Measurements from ENCODE around the gene ACTN1. TPM values are rescaled to one million over a fixed set of nuclear protein-coding genes. Genes with fewer than 3 reads are reported as not detected.
A peak's percentile ranks its signal among the peaks of the same experiment; 100 is the strongest.

ACTN1 gene
- total RNA-seq (2021; ENCODE audit: unreplicated experiment) (212 TPM), Bru-seq, nascent RNA (percentile 89 among the genes with signal in this experiment), BruChase-seq, experiment 1, labeled RNA remaining after a 2-hour chase (percentile 80 among the genes with signal in this experiment), BruChase-seq, experiment 2, labeled RNA remaining after a 6-hour chase (percentile 86 among the genes with signal in this experiment)
- 336 TPM for polyA plus RNA-seq (2012; ENCODE audit: insufficient read length)
- long read RNA-seq, full-length matches to known transcripts: 385 of 598 reads
- long read RNA-seq, partial matches to known transcripts: 83 of 598 reads
- long read RNA-seq, other reads (novel, unspliced or antisense): 130 of 598 reads

DNA sequence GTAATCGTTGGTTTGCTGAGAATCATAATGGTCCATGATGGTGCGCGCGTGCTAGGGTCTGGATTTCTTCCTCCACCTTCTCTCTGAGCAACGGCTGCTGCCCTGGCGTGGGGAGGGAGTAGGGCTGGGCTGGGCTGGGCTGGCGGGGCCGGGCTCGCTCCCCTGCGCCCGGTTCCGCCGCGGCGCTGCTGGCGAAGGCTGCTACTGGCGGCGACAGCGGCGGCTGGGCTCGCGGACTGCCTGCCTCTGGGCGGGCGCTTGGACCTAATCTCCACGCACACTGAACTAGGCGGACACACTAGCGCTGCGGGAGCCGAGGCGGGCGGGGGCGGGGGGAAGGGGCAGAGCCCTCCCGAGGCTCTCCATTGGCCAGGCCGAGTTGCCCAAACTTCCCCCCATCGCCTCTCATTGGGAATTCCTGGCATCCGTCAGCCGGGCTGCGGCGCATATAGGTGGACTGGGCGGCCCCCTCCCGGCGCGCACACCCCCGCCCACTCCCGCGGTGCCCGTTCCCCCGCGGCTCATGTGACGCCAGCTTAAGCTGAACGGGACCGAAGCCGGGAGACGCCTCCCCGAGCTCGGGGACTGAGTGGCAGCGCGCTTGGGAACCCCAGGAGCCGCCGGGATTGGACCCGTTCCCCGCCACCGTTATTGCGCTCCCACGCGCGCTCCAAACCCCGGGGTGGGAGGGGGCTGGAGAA lies at the start of gene ACTN1:
Gene ACTN1 (minus strand): TSS at position 282 of the 701 bp plus-strand sequence. CDS start 246 bp downstream, at position 36.
- no peak for TF ChIP-seq REST (IDR thresholded peaks at IDR 0.05; ENCODE audit: insufficient read depth in 1 of 2, low read depth in 2 of 2, low read length in 1 of 2)
- peak; percentile 60 for TF ChIP-seq POLR2AphosphoS5 (IDR thresholded peaks at IDR 0.05; ENCODE audit: low read depth, low read length)
- TF ChIP-seq SIN3A (IDR thresholded peaks at IDR 0.05; ENCODE audit: borderline replicate concordance, insufficient read depth, low read depth, low read length): 0 out of 2 replicates have a peak, but pooled peaks have one; percentile 79
- TF ChIP-seq, protein P1, sequence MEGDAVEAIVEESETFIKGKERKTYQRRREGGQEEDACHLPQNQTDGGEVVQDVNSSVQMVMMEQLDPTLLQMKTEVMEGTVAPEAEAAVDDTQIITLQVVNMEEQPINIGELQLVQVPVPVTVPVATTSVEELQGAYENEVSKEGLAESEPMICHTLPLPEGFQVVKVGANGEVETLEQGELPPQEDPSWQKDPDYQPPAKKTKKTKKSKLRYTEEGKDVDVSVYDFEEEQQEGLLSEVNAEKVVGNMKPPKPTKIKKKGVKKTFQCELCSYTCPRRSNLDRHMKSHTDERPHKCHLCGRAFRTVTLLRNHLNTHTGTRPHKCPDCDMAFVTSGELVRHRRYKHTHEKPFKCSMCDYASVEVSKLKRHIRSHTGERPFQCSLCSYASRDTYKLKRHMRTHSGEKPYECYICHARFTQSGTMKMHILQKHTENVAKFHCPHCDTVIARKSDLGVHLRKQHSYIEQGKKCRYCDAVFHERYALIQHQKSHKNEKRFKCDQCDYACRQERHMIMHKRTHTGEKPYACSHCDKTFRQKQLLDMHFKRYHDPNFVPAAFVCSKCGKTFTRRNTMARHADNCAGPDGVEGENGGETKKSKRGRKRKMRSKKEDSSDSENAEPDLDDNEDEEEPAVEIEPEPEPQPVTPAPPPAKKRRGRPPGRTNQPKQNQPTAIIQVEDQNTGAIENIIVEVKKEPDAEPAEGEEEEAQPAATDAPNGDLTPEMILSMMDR (IDR thresholded peaks at IDR 0.05): no peak
- TF ChIP-seq TCF7L2 (IDR thresholded peaks at IDR 0.05; ENCODE audit: low read depth, low read length): no peak
- ATAC-seq (peak; percentile 91), DNase-seq (ENCODE audit: low read depth, low spot score) (peak; percentile 66)
- no TSS peak for BruUV-seq (replicated peaks)
- ChIA-PET POLR2A (no interaction called here), CTCF (no interaction called here)
- Histone ChIP-seq H3K27ac (ENCODE audit: low read length) (peak within 1 kb of the TSS; percentile 90), H3K9me3 (ENCODE audit: control insufficient read depth, insufficient read depth, low read depth, low read length) (no peaks in the 10 kb centered on the region), H3K36me3 (ENCODE audit: control insufficient read depth, insufficient read depth, low read length) (peaks cover 4% of the 10 kb centered on the region), H3K27me3 (ENCODE audit: control insufficient read depth, insufficient read depth, low read length) (no peaks in the 10 kb centered on the region), H3K4me1 (ENCODE audit: control insufficient read depth, insufficient read depth, low read length) (peaks cover 24% of the 10 kb centered on the region), H3K4me3 (ENCODE audit: low read depth in 2 of 2, low read length in 2 of 2) (peak within 1 kb of the TSS; percentile 82)
- intact Hi-C loops (cut with micrococcal nuclease; ENCODE audit: unreplicated experiment): no loop called here
- in situ Hi-C loops (cut with HindIII; ENCODE audit: low pct_unique_long_range_greater_than_20kb, low sequenced_read_pairs): no loop called here

DNA sequence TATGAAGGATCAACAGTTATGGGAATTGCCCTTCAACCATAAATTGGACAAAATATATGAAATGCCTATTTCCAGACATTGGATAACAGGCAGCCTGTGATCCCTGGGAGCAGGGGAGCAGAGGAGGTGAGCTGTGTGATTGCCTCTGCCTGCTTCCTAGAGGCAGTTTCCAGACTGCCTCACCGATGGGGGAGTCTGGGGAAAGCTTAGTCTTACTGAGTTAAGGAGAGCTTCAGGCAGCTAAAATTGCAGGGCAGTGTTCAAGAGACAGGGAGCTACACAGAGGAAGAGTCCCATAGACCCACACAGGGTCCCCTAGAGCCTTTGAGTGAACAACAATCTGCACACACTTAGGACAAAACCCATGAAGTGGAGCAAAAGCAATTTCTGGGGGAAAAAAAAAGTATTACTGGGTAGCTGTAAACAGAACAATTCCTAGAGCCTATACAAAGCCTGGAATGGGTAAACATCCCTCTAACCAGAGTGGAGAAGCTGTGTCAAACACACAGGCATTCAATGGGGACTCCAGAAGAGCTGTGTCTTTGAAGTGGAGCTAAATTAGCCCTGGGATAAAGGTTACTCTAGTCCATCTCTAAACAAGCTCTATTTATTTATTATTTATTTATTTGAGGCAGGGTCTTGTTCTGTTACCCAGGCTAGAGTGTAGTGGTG lies 48.3 kb upstream of the ACTN1 start:
- ChIA-PET POLR2A (interaction anchor here (0.7 kb wide), 1 partner anchor 14 kb away, joined by 4 read pairs; no protein-coding TSS in a partner anchor), CTCF (interaction anchor here (0.6 kb wide), 2 partner anchors 29 to 183 kb away, joined by 3 read pairs; no protein-coding TSS in a partner anchor)
- no peak for TF ChIP-seq POLR2AphosphoS5 (IDR thresholded peaks at IDR 0.05; ENCODE audit: low read depth, low read length)
- no peak for TF ChIP-seq REST (IDR thresholded peaks at IDR 0.05; ENCODE audit: insufficient read depth in 1 of 2, low read depth in 2 of 2, low read length in 1 of 2)
- TF ChIP-seq, protein P1 (IDR thresholded peaks at IDR 0.05): no peak
- no peak for TF ChIP-seq TCF7L2 (IDR thresholded peaks at IDR 0.05; ENCODE audit: low read depth, low read length)
- TF ChIP-seq SIN3A (IDR thresholded peaks at IDR 0.05; ENCODE audit: borderline replicate concordance, insufficient read depth, low read depth, low read length): no peak
- no peaks in the 10 kb centered on the region for H3K27me3 ChIP-seq (ENCODE audit: control insufficient read depth, insufficient read depth, low read length)
- DNase-seq (ENCODE audit: low read depth, low spot score): no peak
- no peak for ATAC-seq
- H3K4me3 ChIP-seq (ENCODE audit: low read depth in 2 of 2, low read length in 2 of 2): no peak overlapping the region
- no peak overlapping the region for H3K27ac ChIP-seq (ENCODE audit: low read length)
- H3K4me1 ChIP-seq (ENCODE audit: control insufficient read depth, insufficient read depth, low read length): no peaks in the 10 kb centered on the region
- in situ Hi-C loops (cut with HindIII; ENCODE audit: low pct_unique_long_range_greater_than_20kb, low sequenced_read_pairs): no loop called here
- intact Hi-C loops (cut with micrococcal nuclease; ENCODE audit: unreplicated experiment): no loop called here
- H3K9me3 ChIP-seq (ENCODE audit: control insufficient read depth, insufficient read depth, low read depth, low read length): no peaks in the 10 kb centered on the region
- no TSS peak for BruUV-seq (replicated peaks)
- H3K36me3 ChIP-seq (ENCODE audit: control insufficient read depth, insufficient read depth, low read length): no peaks in the 10 kb centered on the region
